Kidney (tissue), 14 donors: ENCODE data around the gene LRRTM3. TPM values are rescaled to one million over a fixed set of nuclear protein-coding genes. Genes with fewer than 3 reads are reported as not detected.

ENCODE experiments used
- DNase-seq, 5 donors: peaks; one replicate each; pipeline ENCODE4 v3.0.0-alpha.2; 2013 to 2020
- FAIRE-seq: peaks from 2 replicates; lab custom pipeline; 2012; peaks lifted over from hg19 to GRCh38; lab: Jason Lieb, UNC
- H3K27ac ChIP-seq, 2 donors: one replicate each; pipeline ENCODE4 v1.7.0; 2013; ENCODE audit warnings: low read depth in 2 of 2, low read length in 2 of 2, inconsistent platforms in 1 of 2
- H3K27me3 ChIP-seq: one replicate; pipeline ENCODE4 v1.7.1; 2013; ENCODE audit warnings: low read length, inconsistent platforms; ENCODE audit not compliant: control insufficient read depth, insufficient read depth
- H3K36me3 ChIP-seq, 3 donors: one replicate each; pipeline versions ENCODE4 v1.7.0 to v1.7.1; 2013; ENCODE audit warnings: low read length in 3 of 3, control low read depth in 1 of 3, inconsistent platforms in 1 of 3; ENCODE audit not compliant: insufficient read depth in 3 of 3, control insufficient read depth in 2 of 3
- H3K4me1 ChIP-seq, 3 donors: one replicate each; pipeline versions ENCODE4 v1.7.0 to v1.7.1; 2013; ENCODE audit warnings: low read length in 3 of 3, inconsistent platforms in 1 of 3, low read depth in 1 of 3; ENCODE audit not compliant: control insufficient read depth in 2 of 3, insufficient read depth in 2 of 3
- H3K4me3 ChIP-seq, 3 donors: one replicate each; pipeline versions ENCODE4 v1.7.0 to v1.8.1; 2013; ENCODE audit warnings: low read length in 3 of 3, control low read depth in 1 of 3, inconsistent platforms in 1 of 3
- H3K9ac ChIP-seq, 3 donors: one replicate each; pipeline versions ENCODE4 v1.7.0 to v1.7.1; 2013; ENCODE audit warnings: low read length in 3 of 3, control low read depth in 1 of 3, inconsistent platforms in 1 of 3
- H3K9me3 ChIP-seq, 3 donors: one replicate each; pipeline versions ENCODE4 v1.7.0 to v1.7.1; 2013; ENCODE audit warnings: low read length in 3 of 3, control low read depth in 1 of 3, inconsistent platforms in 1 of 3; ENCODE audit not compliant: control insufficient read depth in 2 of 3, insufficient read depth in 1 of 3
- intact Hi-C: fragments of 100-400 bp; cut with DNase I; formaldehyde crosslinking; loops from one replicate; pipeline ENCODE4 v1.11.1; 2022
- polyA plus RNA-seq: library from polyadenylated mRNA; stranded (reverse); fragments of 350-450 nt; fragmentation: Illumina TruSeq; extraction: RNeasy Lipid Tissue Mini Kit (QIAGEN cat#74804); gene quantifications from one replicate; pipeline ENCODE4 v1.2.3, GENCODE V29; 2014; ENCODE audit warnings: low read depth, low replicate concordance; ENCODE audit not compliant: insufficient read depth
- total RNA-seq: library from RNA; stranded (reverse); fragmentation: NEBNext Ultra II Directional; extraction: Animal tissue kit (Norgen Biotek cat#: 25700); gene quantifications from one replicate; pipeline ENCODE4 v1.2.1, GENCODE V29; 2021
- TF ChIP-seq, protein P1 (sequence below): IDR thresholded peaks from 3 replicates; pipeline ENCODE4 v1.5.1; 2012; ENCODE audit warnings: mild to moderate bottlenecking, moderate library complexity, borderline replicate concordance; ENCODE audit not compliant: insufficient read depth; ENCODE audit errors: extremely low read depth
- donor health status: control.
- donor health status: control.
- donor health status: control.
- donor health status: control.
- donor health status: control.
- donor health status: DM: yes; HTN: yes; CAD: no.
- donor health status: Normal renal cell carcinoma (clear cell type).

LRRTM3 gene
- total and polyA plus RNA-seq, 2 donors from 2014 or later, result 0.22 TPM; not detected in 1

GRCh38 chr10:66964946-66965345, 39.1 kb downstream of the LRRTM3 start:
- TF ChIP-seq, protein P1, sequence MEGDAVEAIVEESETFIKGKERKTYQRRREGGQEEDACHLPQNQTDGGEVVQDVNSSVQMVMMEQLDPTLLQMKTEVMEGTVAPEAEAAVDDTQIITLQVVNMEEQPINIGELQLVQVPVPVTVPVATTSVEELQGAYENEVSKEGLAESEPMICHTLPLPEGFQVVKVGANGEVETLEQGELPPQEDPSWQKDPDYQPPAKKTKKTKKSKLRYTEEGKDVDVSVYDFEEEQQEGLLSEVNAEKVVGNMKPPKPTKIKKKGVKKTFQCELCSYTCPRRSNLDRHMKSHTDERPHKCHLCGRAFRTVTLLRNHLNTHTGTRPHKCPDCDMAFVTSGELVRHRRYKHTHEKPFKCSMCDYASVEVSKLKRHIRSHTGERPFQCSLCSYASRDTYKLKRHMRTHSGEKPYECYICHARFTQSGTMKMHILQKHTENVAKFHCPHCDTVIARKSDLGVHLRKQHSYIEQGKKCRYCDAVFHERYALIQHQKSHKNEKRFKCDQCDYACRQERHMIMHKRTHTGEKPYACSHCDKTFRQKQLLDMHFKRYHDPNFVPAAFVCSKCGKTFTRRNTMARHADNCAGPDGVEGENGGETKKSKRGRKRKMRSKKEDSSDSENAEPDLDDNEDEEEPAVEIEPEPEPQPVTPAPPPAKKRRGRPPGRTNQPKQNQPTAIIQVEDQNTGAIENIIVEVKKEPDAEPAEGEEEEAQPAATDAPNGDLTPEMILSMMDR, result no peak
- FAIRE-seq, result no peak
- DNase-seq, result no peak
- Histone ChIP-seq H3K27me3 (no peaks in the 10 kb centered on the region), H3K4me1 (no peaks in the 10 kb centered on the region), H3K9me3 (no peaks in the 10 kb centered on the region), H3K4me3 (no peak overlapping the region), H3K9ac (no peak overlapping the region), H3K36me3 (no peaks in the 10 kb centered on the region), H3K27ac (no peak overlapping the region)
- intact Hi-C loops, result no loop called here

- H3K27ac ChIP-seq, result no peak overlapping the region
- H3K4me1 ChIP-seq, result no peaks in the 10 kb centered on the region
- intact Hi-C loops, result no loop called here
- no peak overlapping the region for H3K9ac ChIP-seq
- no peaks in the 10 kb centered on the region for H3K9me3 ChIP-seq
- H3K4me3 ChIP-seq, result no peak overlapping the region
- no peaks in the 10 kb centered on the region for H3K27me3 ChIP-seq
- no peaks in the 10 kb centered on the region for H3K36me3 ChIP-seq
- FAIRE-seq (no peak), DNase-seq (no peak)
- TF ChIP-seq, protein P1, result no peak
Measured at GRCh38 chr10:66980246-66980815, 54.5 kb downstream of the LRRTM3 start.

GRCh38 chr10:66981361-66982052, 55.7 kb downstream of the LRRTM3 start:
- FAIRE-seq, result no peak
- Histone ChIP-seq H3K9ac (no peak overlapping the region), H3K4me3 (no peak overlapping the region), H3K27me3 (no peaks in the 10 kb centered on the region), H3K4me1 (no peaks in the 10 kb centered on the region), H3K36me3 (no peaks in the 10 kb centered on the region), H3K27ac (no peak overlapping the region), H3K9me3 (no peaks in the 10 kb centered on the region)
- intact Hi-C loops, result no loop called here
- TF ChIP-seq, protein P1, result no peak
- DNase-seq, result no peak
